ENCODE measurements around the gene LIN9. TPM values are rescaled to one million over a fixed set of nuclear protein-coding genes. Genes with fewer than 3 reads are reported as not detected.
"Not testable (repeated sequence)": the region's sequence is repeated elsewhere in the genome, so short reads cannot be mapped to it uniquely, and the experiment has no call there.

The LIN9 gene
- polyA plus RNA-seq, 2 donors, result 2.0 to 2.1 TPM

- 80% methylated on average over 17 of the region's 17 CpGs for WGBS, 2 donors
- H3K27me3 ChIP-seq (ENCODE audit: control insufficient read depth in 1 of 2, insufficient read depth in 2 of 2, low read length in 2 of 2), result no peaks in the 10 kb centered on the region
- no peak overlapping the region for H3K27ac ChIP-seq (ENCODE audit: low read depth in 2 of 2, low read length in 1 of 2)
- H3K4me1 ChIP-seq (ENCODE audit: control insufficient read depth in 2 of 2, insufficient read depth in 2 of 2, low read length in 1 of 2), result peaks cover 2 to 9% of the 10 kb centered on the region in 2 donors
- no peak overlapping the region for H3K4me3 ChIP-seq (ENCODE audit: low read depth in 1 of 2, low read length in 2 of 2)
- peaks cover 0 to 9% of the 10 kb centered on the region in 2 donors for H3K9me3 ChIP-seq (ENCODE audit: control insufficient read depth in 2 of 2, insufficient read depth in 1 of 2, low read depth in 1 of 2, low read length in 1 of 2)
- H3K36me3 ChIP-seq (ENCODE audit: control insufficient read depth in 2 of 2, insufficient read depth in 2 of 2, low read length in 1 of 2), result peaks cover 0 to 9% of the 10 kb centered on the region in 2 donors
Observed at GRCh38 chr1:226209307-226210059, 99.5 kb downstream of the LIN9 start.

- H3K4me3 ChIP-seq (ENCODE audit: low read depth in 1 of 2, low read length in 2 of 2), result no peak overlapping the region
- no peaks in the 10 kb centered on the region for H3K27me3 ChIP-seq (ENCODE audit: control insufficient read depth in 1 of 2, insufficient read depth in 2 of 2, low read length in 2 of 2)
- H3K27ac ChIP-seq (ENCODE audit: low read depth in 2 of 2, low read length in 1 of 2), result no peak overlapping the region
- 91 to 96% methylated on average over 5 of the region's 5 CpGs for WGBS, 2 donors
- peaks cover 0 to 9% of the 10 kb centered on the region in 2 donors for H3K36me3 ChIP-seq (ENCODE audit: control insufficient read depth in 2 of 2, insufficient read depth in 2 of 2, low read length in 1 of 2)
- peaks cover 0 to 9% of the 10 kb centered on the region in 2 donors for H3K9me3 ChIP-seq (ENCODE audit: control insufficient read depth in 2 of 2, insufficient read depth in 1 of 2, low read depth in 1 of 2, low read length in 1 of 2)
- peaks cover 0 to 9% of the 10 kb centered on the region in 2 donors for H3K4me1 ChIP-seq (ENCODE audit: control insufficient read depth in 2 of 2, insufficient read depth in 2 of 2, low read length in 1 of 2)
Observed at GRCh38 chr1:226207048-226207447, 101.9 kb downstream of the LIN9 start.

- Histone ChIP-seq H3K27me3 (ENCODE audit: control insufficient read depth in 1 of 2, insufficient read depth in 2 of 2, low read length in 2 of 2) (no peaks in the 10 kb centered on the region), H3K4me1 (ENCODE audit: control insufficient read depth in 2 of 2, insufficient read depth in 2 of 2, low read length in 1 of 2) (no peaks in the 10 kb centered on the region), H3K4me3 (ENCODE audit: low read depth in 1 of 2, low read length in 2 of 2) (no peak overlapping the region), H3K36me3 (ENCODE audit: control insufficient read depth in 2 of 2, insufficient read depth in 2 of 2, low read length in 1 of 2) (no peaks in the 10 kb centered on the region), H3K27ac (ENCODE audit: low read depth in 2 of 2, low read length in 1 of 2) (no peak overlapping the region), H3K9me3 (ENCODE audit: control insufficient read depth in 2 of 2, insufficient read depth in 1 of 2, low read depth in 1 of 2, low read length in 1 of 2) (no peaks in the 10 kb centered on the region)
Observed at GRCh38 chr1:226204198-226204597, 104.8 kb downstream of the LIN9 start.

GRCh38 chr1:226203655-226204054 lies 105.3 kb downstream of the LIN9 start:
- no peaks in the 10 kb centered on the region for H3K27me3 ChIP-seq (ENCODE audit: control insufficient read depth in 1 of 2, insufficient read depth in 2 of 2, low read length in 2 of 2)
- H3K27ac ChIP-seq (ENCODE audit: low read depth in 2 of 2, low read length in 1 of 2), result no peak overlapping the region
- no peaks in the 10 kb centered on the region for H3K4me1 ChIP-seq (ENCODE audit: control insufficient read depth in 2 of 2, insufficient read depth in 2 of 2, low read length in 1 of 2)
- H3K4me3 ChIP-seq (ENCODE audit: low read depth in 1 of 2, low read length in 2 of 2), result no peak overlapping the region
- no peaks in the 10 kb centered on the region for H3K9me3 ChIP-seq (ENCODE audit: control insufficient read depth in 2 of 2, insufficient read depth in 1 of 2, low read depth in 1 of 2, low read length in 1 of 2)
- WGBS, 2 donors, result 81 to 86% methylated on average over 4 of the region's 4 CpGs
- H3K36me3 ChIP-seq (ENCODE audit: control insufficient read depth in 2 of 2, insufficient read depth in 2 of 2, low read length in 1 of 2), result no peaks in the 10 kb centered on the region

GRCh38 chr1:226203240-226203639 lies 105.7 kb downstream of the LIN9 start:
- Histone ChIP-seq H3K9me3 (ENCODE audit: control insufficient read depth in 2 of 2, insufficient read depth in 1 of 2, low read depth in 1 of 2, low read length in 1 of 2) (no peaks in the 10 kb centered on the region), H3K4me1 (ENCODE audit: control insufficient read depth in 2 of 2, insufficient read depth in 2 of 2, low read length in 1 of 2) (no peaks in the 10 kb centered on the region), H3K4me3 (ENCODE audit: low read depth in 1 of 2, low read length in 2 of 2) (no peak overlapping the region), H3K27ac (ENCODE audit: low read depth in 2 of 2, low read length in 1 of 2) (no peak overlapping the region), H3K36me3 (ENCODE audit: control insufficient read depth in 2 of 2, insufficient read depth in 2 of 2, low read length in 1 of 2) (no peaks in the 10 kb centered on the region), H3K27me3 (ENCODE audit: control insufficient read depth in 1 of 2, insufficient read depth in 2 of 2, low read length in 2 of 2) (no peaks in the 10 kb centered on the region)
- 88 to 89% methylated on average over 1 of the region's 1 CpG for WGBS, 2 donors

- H3K27ac ChIP-seq (ENCODE audit: low read depth in 2 of 2, low read length in 1 of 2); H3K4me1 ChIP-seq (ENCODE audit: control insufficient read depth in 2 of 2, insufficient read depth in 2 of 2, low read length in 1 of 2); H3K27me3 ChIP-seq (ENCODE audit: control insufficient read depth in 1 of 2, insufficient read depth in 2 of 2, low read length in 2 of 2); H3K4me3 ChIP-seq (ENCODE audit: low read depth in 1 of 2, low read length in 2 of 2); H3K36me3 ChIP-seq (ENCODE audit: control insufficient read depth in 2 of 2, insufficient read depth in 2 of 2, low read length in 1 of 2); H3K9me3 ChIP-seq (ENCODE audit: control insufficient read depth in 2 of 2, insufficient read depth in 1 of 2, low read depth in 1 of 2, low read length in 1 of 2): not testable (repeated sequence)
- WGBS, 2 donors, result 86 to 88% methylated on average over 6 of the region's 6 CpGs
Observed at GRCh38 chr1:226202666-226203065, 106.3 kb downstream of the LIN9 start.

- Histone ChIP-seq H3K4me3 (ENCODE audit: low read depth in 1 of 2, low read length in 2 of 2) (no peak overlapping the region), H3K27ac (ENCODE audit: low read depth in 2 of 2, low read length in 1 of 2) (no peak overlapping the region), H3K27me3 (ENCODE audit: control insufficient read depth in 1 of 2, insufficient read depth in 2 of 2, low read length in 2 of 2) (no peaks in the 10 kb centered on the region), H3K4me1 (ENCODE audit: control insufficient read depth in 2 of 2, insufficient read depth in 2 of 2, low read length in 1 of 2) (no peaks in the 10 kb centered on the region), H3K9me3 (ENCODE audit: control insufficient read depth in 2 of 2, insufficient read depth in 1 of 2, low read depth in 1 of 2, low read length in 1 of 2) (no peaks in the 10 kb centered on the region), H3K36me3 (ENCODE audit: control insufficient read depth in 2 of 2, insufficient read depth in 2 of 2, low read length in 1 of 2) (no peaks in the 10 kb centered on the region)
- WGBS, 2 donors, result 86% methylated on average over 3 of the region's 3 CpGs
Observed at GRCh38 chr1:226202246-226202645, 106.7 kb downstream of the LIN9 start.

- WGBS, 2 donors, result 65 to 69% methylated on average over 5 of the region's 5 CpGs
- Histone ChIP-seq H3K4me3 (ENCODE audit: low read depth in 1 of 2, low read length in 2 of 2) (no peak overlapping the region), H3K27me3 (ENCODE audit: control insufficient read depth in 1 of 2, insufficient read depth in 2 of 2, low read length in 2 of 2) (no peaks in the 10 kb centered on the region), H3K9me3 (ENCODE audit: control insufficient read depth in 2 of 2, insufficient read depth in 1 of 2, low read depth in 1 of 2, low read length in 1 of 2) (no peaks in the 10 kb centered on the region), H3K4me1 (ENCODE audit: control insufficient read depth in 2 of 2, insufficient read depth in 2 of 2, low read length in 1 of 2) (no peaks in the 10 kb centered on the region), H3K36me3 (ENCODE audit: control insufficient read depth in 2 of 2, insufficient read depth in 2 of 2, low read length in 1 of 2) (no peaks in the 10 kb centered on the region), H3K27ac (ENCODE audit: low read depth in 2 of 2, low read length in 1 of 2) (no peak overlapping the region)
Observed at GRCh38 chr1:226201029-226201593, 107.9 kb downstream of the LIN9 start.

GRCh38 chr1:226199971-226200370 lies 109.0 kb downstream of the LIN9 start:
- Histone ChIP-seq H3K4me3 (ENCODE audit: low read depth in 1 of 2, low read length in 2 of 2) (no peak overlapping the region), H3K4me1 (ENCODE audit: control insufficient read depth in 2 of 2, insufficient read depth in 2 of 2, low read length in 1 of 2) (no peaks in the 10 kb centered on the region), H3K27ac (ENCODE audit: low read depth in 2 of 2, low read length in 1 of 2) (no peak overlapping the region), H3K9me3 (ENCODE audit: control insufficient read depth in 2 of 2, insufficient read depth in 1 of 2, low read depth in 1 of 2, low read length in 1 of 2) (no peaks in the 10 kb centered on the region), H3K36me3 (ENCODE audit: control insufficient read depth in 2 of 2, insufficient read depth in 2 of 2, low read length in 1 of 2) (no peaks in the 10 kb centered on the region), H3K27me3 (ENCODE audit: control insufficient read depth in 1 of 2, insufficient read depth in 2 of 2, low read length in 2 of 2) (no peaks in the 10 kb centered on the region)
- WGBS, 2 donors, result 65 to 66% methylated on average over 2 of the region's 2 CpGs

GRCh38 chr1:226195144-226195543 lies 113.8 kb downstream of the LIN9 start:
- Histone ChIP-seq H3K36me3 (ENCODE audit: control insufficient read depth in 2 of 2, insufficient read depth in 2 of 2, low read length in 1 of 2) (no peaks in the 10 kb centered on the region), H3K9me3 (ENCODE audit: control insufficient read depth in 2 of 2, insufficient read depth in 1 of 2, low read depth in 1 of 2, low read length in 1 of 2) (no peaks in the 10 kb centered on the region), H3K27ac (ENCODE audit: low read depth in 2 of 2, low read length in 1 of 2) (no peak overlapping the region), H3K27me3 (ENCODE audit: control insufficient read depth in 1 of 2, insufficient read depth in 2 of 2, low read length in 2 of 2) (no peaks in the 10 kb centered on the region), H3K4me1 (ENCODE audit: control insufficient read depth in 2 of 2, insufficient read depth in 2 of 2, low read length in 1 of 2) (no peaks in the 10 kb centered on the region), H3K4me3 (ENCODE audit: low read depth in 1 of 2, low read length in 2 of 2) (no peak overlapping the region)
- 83 to 93% methylated on average over 1 of the region's 1 CpG for WGBS, 2 donors

All from esophagus (tissue), 2 donors.